GM23248 (cell line): ENCODE data around the gene RIPOR3.

Experiments
- EZH2 ChIP-seq: fragments of 200-600 bp; sonication (generic); IDR thresholded peaks from 2 replicates; pipeline ENCODE4 v1.6.1; 2018; ENCODE audit warnings: antibody characterized with exemption, mild to moderate bottlenecking; ENCODE audit not compliant: insufficient read depth, poor library complexity, severe bottlenecking
- EZH2phosphoT487 ChIP-seq: fragments of 200-600 bp; sonication (generic); IDR thresholded peaks from 2 replicates; pipeline ENCODE4 v1.6.1; 2018; ENCODE audit warnings: antibody characterized with exemption, moderate library complexity, mild to moderate bottlenecking, low read depth; ENCODE audit not compliant: insufficient read depth

DNA sequence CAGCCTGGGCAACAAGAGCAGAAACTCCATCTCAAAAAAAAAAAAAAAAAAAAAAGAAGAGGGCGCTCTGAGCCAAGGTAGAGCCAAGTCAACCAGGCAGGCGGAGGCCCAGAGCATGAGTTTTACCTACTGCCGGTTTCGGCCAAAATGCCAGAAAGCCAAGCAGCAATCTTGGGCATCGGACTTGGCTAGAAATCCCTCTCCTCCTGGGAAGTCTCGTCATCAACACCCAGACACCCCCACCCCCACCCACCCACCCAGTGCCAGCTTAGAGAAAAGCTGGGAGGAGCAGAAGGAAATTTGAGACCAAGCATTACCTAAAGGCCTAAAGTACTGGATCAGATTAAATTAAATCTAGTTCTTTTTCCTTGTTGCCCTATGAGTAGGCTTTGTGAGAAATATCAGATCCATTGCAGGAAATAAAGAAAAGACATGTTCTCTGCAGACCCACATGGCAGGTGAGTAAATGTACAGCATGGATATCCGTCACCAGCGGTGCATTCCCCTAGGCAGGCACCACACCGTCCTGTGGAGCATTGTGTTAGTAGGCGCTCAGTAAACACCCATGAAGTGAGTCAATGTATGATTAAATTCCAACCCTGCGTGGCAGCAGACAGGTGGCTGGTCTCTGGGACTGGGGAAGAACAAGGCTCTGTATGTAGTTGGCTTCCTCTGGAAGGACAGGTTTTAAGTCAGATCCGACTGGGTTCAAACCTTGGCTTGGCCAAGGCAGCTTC, 21.0 kb downstream of the RIPOR3 start:
- TF ChIP-seq EZH2: no peak
- no peak for TF ChIP-seq EZH2phosphoT487
